Loucy (cell line): ENCODE data around the gene ENPP1.

ENCODE experiments used
- H2AFZ ChIP-seq: fragments of 200-600 bp; sonication (generic); 2 replicates; pipeline ENCODE4 v1.6.0; 2016; ENCODE audit warnings: antibody characterized with exemption, mild to moderate bottlenecking, low read length, moderate library complexity
- H3F3A ChIP-seq: fragments of 200-600 bp; 2 replicates; pipeline ENCODE4 v1.6.0; 2016; ENCODE audit warnings: antibody characterized with exemption, low read depth, mild to moderate bottlenecking
- H3K27me3 ChIP-seq: fragments of 200-600 bp; sonication (generic); 2 replicates; pipeline ENCODE4 v1.6.1; 2014; ENCODE audit warnings: low read length, mild to moderate bottlenecking; ENCODE audit not compliant: insufficient read depth, poor library complexity, severe bottlenecking
- H3K36me3 ChIP-seq: fragments of 200-600 bp; sonication (generic); 2 replicates; pipeline ENCODE4 v1.6.1; 2016; ENCODE audit warnings: low read length; ENCODE audit not compliant: insufficient read depth
- H3K4me1 ChIP-seq: fragments of 200-600 bp; sonication (generic); 2 replicates; pipeline ENCODE4 v1.5.1; 2014; ENCODE audit warnings: low read length, mild to moderate bottlenecking; ENCODE audit not compliant: insufficient read depth, poor library complexity, severe bottlenecking
- H3K4me2 ChIP-seq: fragments of 200-600 bp; sonication (generic); 2 replicates; pipeline ENCODE4 v1.6.0; 2014; ENCODE audit warnings: antibody characterized with exemption, low read length, low read depth, mild to moderate bottlenecking; ENCODE audit not compliant: poor library complexity, severe bottlenecking
- H3K4me3 ChIP-seq: fragments of 200-600 bp; sonication (generic); 2 replicates; pipeline ENCODE4 v1.5.1; 2014; ENCODE audit warnings: low read length, mild to moderate bottlenecking, mixed read lengths; ENCODE audit not compliant: poor library complexity, severe bottlenecking
- H3K79me2 ChIP-seq: fragments of 200-600 bp; sonication (generic); 2 replicates; pipeline ENCODE4 v1.6.1; 2014; ENCODE audit warnings: low read length; ENCODE audit not compliant: insufficient read depth
- H3K9ac ChIP-seq: fragments of 200-600 bp; sonication (generic); 2 replicates; pipeline ENCODE4 v1.6.0; 2014; ENCODE audit warnings: mild to moderate bottlenecking, low read depth, low read length, moderate library complexity; ENCODE audit not compliant: poor library complexity, severe bottlenecking
- H3K9me2 ChIP-seq: fragments of 200-600 bp; sonication (generic); replicated peaks from 2 replicates; pipeline ENCODE4 v1.6.1; 2016; ENCODE audit warnings: low read depth, low read length, mixed read lengths
- H3K9me3 ChIP-seq: fragments of 200-600 bp; sonication (generic); 2 replicates; pipeline ENCODE4 v1.6.1; 2014; ENCODE audit warnings: mild to moderate bottlenecking, antibody characterized with exemption, low read length, low read depth; ENCODE audit not compliant: insufficient read depth
- H4K20me1 ChIP-seq: fragments of 200-600 bp; sonication (generic); 2 replicates; pipeline ENCODE4 v1.6.0; 2014; ENCODE audit warnings: antibody characterized with exemption, low read length, mild to moderate bottlenecking; ENCODE audit not compliant: insufficient read depth, poor library complexity, severe bottlenecking
- CTCF ChIP-seq: fragments of 200-600 bp; sonication (generic); conservative IDR thresholded peaks from 2 replicates; pipeline ENCODE4 v1.5.1; 2014; ENCODE audit warnings: mild to moderate bottlenecking, antibody characterized with exemption, low read length
- EZH2phosphoT487 ChIP-seq: fragments of 200-600 bp; IDR thresholded peaks from 2 replicates; pipeline ENCODE4 v1.6.1; 2018; ENCODE audit warnings: antibody characterized with exemption, mild to moderate bottlenecking, moderate library complexity, borderline replicate concordance

The ENPP1 gene

GRCh38 chr6:131791476-131791875, 16.3 kb upstream of the ENPP1 start:
- no peak overlapping the region for H3K4me2 ChIP-seq
- TF ChIP-seq EZH2phosphoT487 = no peak
- TF ChIP-seq CTCF = no peak
- no peaks in the 10 kb centered on the region for H3K79me2 ChIP-seq
- H3K4me1 ChIP-seq = no peaks in the 10 kb centered on the region
- no peaks in the 10 kb centered on the region for H3K9me2 ChIP-seq
- no peaks in the 10 kb centered on the region for H3K9me3 ChIP-seq
- H3K36me3 ChIP-seq = no peaks in the 10 kb centered on the region
- peaks cover 73% of the 10 kb centered on the region for H3K27me3 ChIP-seq
- no peak overlapping the region for H3K9ac ChIP-seq
- no peak overlapping the region for H2AFZ ChIP-seq
- no peak overlapping the region for H3K4me3 ChIP-seq
- no peaks in the 10 kb centered on the region for H4K20me1 ChIP-seq
- peaks cover 5% of the 10 kb centered on the region; the same call in 1 of the 2 replicates for H3F3A ChIP-seq

- H2AFZ ChIP-seq = no peak overlapping the region
Observed at GRCh38 chr6:131792091-131792496, 15.7 kb upstream of the ENPP1 start.

GRCh38 chr6:131795366-131795765, 12.5 kb upstream of the ENPP1 start:
- Histone ChIP-seq H3K4me3 (no peak overlapping the region), H3K9me2 (no peaks in the 10 kb centered on the region), H3K4me2 (no peak overlapping the region), H3K79me2 (no peaks in the 10 kb centered on the region), H3K9ac (no peak overlapping the region), H3K36me3 (no peaks in the 10 kb centered on the region), H3K27me3 (peaks cover 88% of the 10 kb centered on the region), H3F3A (no peaks in the 10 kb centered on the region), H3K9me3 (no peaks in the 10 kb centered on the region), H4K20me1 (no peaks in the 10 kb centered on the region), H2AFZ (no peak overlapping the region), H3K4me1 (no peaks in the 10 kb centered on the region)
- TF ChIP-seq EZH2phosphoT487 (no peak), CTCF (no peak)

More at GRCh38 chr6:131792091-131792496, 15.7 kb upstream of the ENPP1 start:
- no peaks in the 10 kb centered on the region for H4K20me1 ChIP-seq
- no peaks in the 10 kb centered on the region for H3K36me3 ChIP-seq
- H3K9me2 ChIP-seq = no peaks in the 10 kb centered on the region
- no peaks in the 10 kb centered on the region for H3K9me3 ChIP-seq
- H3K4me1 ChIP-seq = no peaks in the 10 kb centered on the region
- no peaks in the 10 kb centered on the region for H3K79me2 ChIP-seq
- TF ChIP-seq CTCF (no peak), EZH2phosphoT487 (no peak)
- peaks cover 73% of the 10 kb centered on the region for H3K27me3 ChIP-seq
- H3K4me2 ChIP-seq = no peak overlapping the region
- H3F3A ChIP-seq = peaks cover 5% of the 10 kb centered on the region; the same call in 1 of the 2 replicates
- H3K9ac ChIP-seq = no peak overlapping the region
- no peak overlapping the region for H3K4me3 ChIP-seq
